Esophagus muscularis mucosa (tissue), 4 donors: ENCODE data around the gene PHOSPHO2. TPM values are rescaled to one million over a fixed set of nuclear protein-coding genes. Genes with fewer than 3 reads are reported as not detected.

Source experiments
- DNase-seq: peaks from one replicate; pipeline ENCODE4 v3.0.0-alpha.2; 2017; ENCODE audit errors: extremely low spot score
- H3K27ac ChIP-seq, 4 donors: fragments of 200-600 bp; sonication (generic); replicated peaks in 1 of 4; 1 replicate in 3 of 4; 2 replicates in 1 of 4; pipeline ENCODE4 v1.5.1; 2016 to 2019; ENCODE audit warnings: mild to moderate bottlenecking in 1 of 4
- H3K27me3 ChIP-seq, 4 donors: fragments of 200-600 bp; sonication (generic); one replicate each; pipeline versions ENCODE4 v1.5.1 to v1.6.0; 2016 to 2019
- H3K36me3 ChIP-seq, 4 donors: fragments of 200-600 bp; sonication (generic); one replicate each; pipeline ENCODE4 v1.5.1; 2016 to 2019
- H3K4me1 ChIP-seq, 4 donors: fragments of 200-600 bp; sonication (generic); one replicate each; pipeline ENCODE4 v1.5.1; 2016 to 2019
- H3K4me3 ChIP-seq, 4 donors: fragments of 200-600 bp; sonication (generic); 1 replicate in 2 of 4; 2 replicates in 2 of 4; pipeline ENCODE4 v1.5.1; 2016 to 2019; ENCODE audit warnings: mild to moderate bottlenecking in 4 of 4, moderate library complexity in 1 of 4
- H3K9me3 ChIP-seq, 4 donors: fragments of 200-600 bp; sonication (generic); 1 replicate in 3 of 4; 2 replicates in 1 of 4; pipeline ENCODE4 v1.5.1; 2016 to 2019
- CTCF ChIP-seq, 3 experiments: fragments of 200-600 bp in 2 of 3; fragments of 450-650 bp in 1 of 3; sonication (generic) in 2 of 3; IDR thresholded peaks; one replicate each; pipeline ENCODE4 v1.5.1; 2017 to 2019; ENCODE audit warnings: antibody characterized with exemption in 3 of 3, mild to moderate bottlenecking in 2 of 3, moderate library complexity in 1 of 3
- EP300 ChIP-seq: sonication (generic); formaldehyde crosslinking; IDR thresholded peaks from one replicate; pipeline ENCODE4 v1.6.1; 2017; ENCODE audit warnings: antibody characterized with exemption
- POLR2A ChIP-seq: fragments of 450-650 bp; IDR thresholded peaks from one replicate; pipeline ENCODE4 v1.6.1; 2017; ENCODE audit warnings: antibody characterized with exemption, moderate library complexity, mild to moderate bottlenecking, low read depth
- POLR2AphosphoS5 ChIP-seq, 2 donors: sonication (generic); formaldehyde crosslinking; IDR thresholded peaks; one replicate each; pipeline ENCODE4 v1.6.1; 2017; ENCODE audit warnings: antibody characterized with exemption in 2 of 2
- WGBS: methylation state at CpG from one replicate; pipeline ENCODE4 v1.1.5; 2018; 5-methylcytosine and 5-hydroxymethylcytosine counted together
- intact Hi-C: fragments of 100-400 bp; cut with DNase I; formaldehyde crosslinking; loops from one replicate; pipeline ENCODE4 v1.15.1; 2023
- total RNA-seq, 4 donors: library from RNA; depleted of rRNA; stranded (reverse); fragments of >200 nt; gene quantifications; one replicate each; pipeline versions ENCODE4 v1.1.0 to v1.2.1, GENCODE V29; 2016

PHOSPHO2 gene
- total RNA-seq, 4 donors from 2014 or later = 3.3 to 18.7 (median 6.6) TPM

- WGBS = 82% methylated on average over 1 of the region's 1 CpG
- Histone ChIP-seq H3K36me3 (no peaks in the 10 kb centered on the region), H3K27me3 (no peaks in the 10 kb centered on the region), H3K9me3 (no peaks in the 10 kb centered on the region), H3K4me3 (no peak overlapping the region), H3K4me1 (no peaks in the 10 kb centered on the region), H3K27ac (no peak overlapping the region)
- no peak for DNase-seq
- no peak for TF ChIP-seq CTCF (IDR thresholded peaks at IDR 0.05)
- TF ChIP-seq POLR2A = no peak
- TF ChIP-seq EP300 = no peak
- no peak for TF ChIP-seq POLR2AphosphoS5 (IDR thresholded peaks at IDR 0.05)
- intact Hi-C loops = no loop called here
Observed at GRCh38 chr2:169664600-169664977, 29.7 kb upstream of the PHOSPHO2 start.

DNA sequence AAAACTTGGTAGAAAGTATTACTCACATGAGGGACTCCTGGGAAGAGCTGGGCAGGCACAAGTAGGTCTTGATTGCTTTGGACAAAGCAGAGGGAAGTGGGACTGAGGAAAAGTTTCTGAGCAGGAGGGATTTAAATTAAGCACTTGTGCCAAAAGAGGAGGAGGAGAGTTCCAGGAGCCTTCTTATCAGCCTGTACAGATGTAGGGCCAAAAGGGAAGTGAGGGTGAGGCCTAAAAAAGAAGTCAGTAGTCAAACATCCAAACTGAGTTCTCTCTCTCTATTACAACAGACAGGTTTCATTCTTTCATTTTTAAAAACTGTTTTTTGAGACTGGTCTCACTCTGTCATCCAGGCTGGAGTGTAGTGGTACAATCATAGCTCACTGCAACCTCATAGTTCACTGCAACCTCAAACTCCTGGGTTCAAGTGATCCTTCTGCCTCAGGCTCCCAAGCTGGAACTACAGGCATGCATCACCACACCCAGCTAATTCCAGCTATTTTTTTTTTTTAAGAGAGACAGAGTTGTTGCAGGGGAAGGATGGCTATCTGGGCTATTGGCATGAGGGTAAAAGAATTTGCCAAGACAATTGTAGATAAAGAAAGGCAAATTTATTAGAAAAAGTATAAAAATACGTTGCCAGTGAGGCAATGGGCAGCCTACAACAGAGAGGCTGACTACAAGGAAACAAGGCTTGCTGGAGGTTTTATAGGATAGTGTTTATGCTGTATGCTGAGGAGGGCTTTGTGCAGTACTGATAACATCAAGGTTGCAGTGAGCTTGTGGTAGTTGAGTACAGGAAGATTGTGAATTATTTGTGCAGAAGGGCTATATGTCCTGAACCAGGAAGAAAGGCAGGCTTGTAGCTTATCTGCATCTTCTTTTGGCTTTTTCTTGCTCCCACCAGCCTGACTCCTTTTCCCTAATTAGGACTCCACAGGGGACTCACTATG, 29.0 kb upstream of the PHOSPHO2 start:
- TF ChIP-seq EP300 = no peak
- no peak for TF ChIP-seq CTCF (IDR thresholded peaks at IDR 0.05)
- no peak for TF ChIP-seq POLR2A
- no peak for TF ChIP-seq POLR2AphosphoS5 (IDR thresholded peaks at IDR 0.05)
- H3K27me3 ChIP-seq = no peaks in the 10 kb centered on the region
- H3K36me3 ChIP-seq = no peaks in the 10 kb centered on the region
- WGBS = 53% methylated on average over 1 of the region's 1 CpG
- no peak overlapping the region for H3K27ac ChIP-seq
- H3K9me3 ChIP-seq = no peaks in the 10 kb centered on the region
- no peak for DNase-seq
- intact Hi-C loops = no loop called here
- no peak overlapping the region for H3K4me3 ChIP-seq
- H3K4me1 ChIP-seq = no peaks in the 10 kb centered on the region

DNA sequence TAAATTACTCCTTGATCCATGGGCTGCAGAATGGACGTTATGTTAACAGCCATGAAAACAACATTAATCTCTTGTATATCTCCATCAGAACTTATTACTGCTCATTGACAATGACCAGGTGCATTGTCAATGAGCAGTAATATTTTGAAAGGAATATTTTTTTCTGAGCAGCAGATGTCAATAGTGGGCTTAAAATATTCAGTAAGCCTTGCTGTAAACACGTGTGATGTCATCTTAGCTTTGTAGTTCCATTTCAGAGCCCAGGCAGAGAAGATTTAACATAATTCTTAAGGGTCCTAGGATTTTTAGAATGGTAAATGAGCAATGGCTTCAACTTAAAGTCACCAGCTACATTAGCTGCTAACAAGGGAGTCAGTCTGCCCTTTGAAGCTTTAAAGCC, 26.7 kb upstream of the PHOSPHO2 start:
- TF ChIP-seq CTCF (IDR thresholded peaks at IDR 0.05) = no peak
- no peak for TF ChIP-seq POLR2A
- no peak for TF ChIP-seq EP300
- TF ChIP-seq POLR2AphosphoS5 (IDR thresholded peaks at IDR 0.05) = no peak
- intact Hi-C loops = no loop called here
- WGBS = 24% methylated on average over 2 of the region's 2 CpGs
- no peak for DNase-seq
- Histone ChIP-seq H3K27ac (no peak overlapping the region), H3K4me1 (no peaks in the 10 kb centered on the region), H3K9me3 (no peaks in the 10 kb centered on the region), H3K27me3 (no peaks in the 10 kb centered on the region), H3K4me3 (no peak overlapping the region), H3K36me3 (no peaks in the 10 kb centered on the region)

DNA sequence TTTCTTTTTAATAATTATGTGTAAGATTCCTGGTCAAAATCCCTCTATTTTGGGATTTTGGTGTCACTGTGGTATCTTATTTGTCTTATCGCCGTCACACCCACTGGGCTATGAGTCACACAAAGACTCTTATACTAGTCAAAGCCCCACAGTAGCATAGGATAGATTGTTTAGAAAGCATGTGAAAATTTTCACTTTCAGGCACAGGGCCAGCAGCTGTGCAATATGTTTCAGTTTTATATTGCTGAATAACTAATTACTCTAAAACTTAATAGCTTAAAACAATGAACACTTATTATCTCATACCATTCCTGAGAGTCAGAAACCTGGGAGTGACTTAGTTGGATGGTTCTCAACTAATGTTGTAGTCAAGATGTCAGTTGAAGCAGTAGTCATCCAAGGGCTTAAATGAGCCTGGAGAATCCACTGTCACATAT, 24.0 kb upstream of the PHOSPHO2 start:
- Histone ChIP-seq H3K36me3 (no peaks in the 10 kb centered on the region), H3K4me1 (no peaks in the 10 kb centered on the region), H3K27ac (no peak overlapping the region), H3K27me3 (no peaks in the 10 kb centered on the region), H3K9me3 (no peaks in the 10 kb centered on the region), H3K4me3 (no peak overlapping the region)
- intact Hi-C loops = no loop called here
- 87% methylated on average over 2 of the region's 2 CpGs for WGBS
- DNase-seq = no peak
- TF ChIP-seq EP300 (no peak), POLR2AphosphoS5 (IDR thresholded peaks at IDR 0.05) (no peak), CTCF (IDR thresholded peaks at IDR 0.05) (no peak), POLR2A (no peak)

- no peaks in the 10 kb centered on the region for H3K4me1 ChIP-seq
- WGBS = 93% methylated on average over 4 of the region's 4 CpGs
- H3K36me3 ChIP-seq = no peaks in the 10 kb centered on the region
- no peak for DNase-seq
- TF ChIP-seq POLR2AphosphoS5 (IDR thresholded peaks at IDR 0.05) = no peak
- no peak for TF ChIP-seq CTCF (IDR thresholded peaks at IDR 0.05)
- TF ChIP-seq POLR2A = no peak
- no peak for TF ChIP-seq EP300
- H3K4me3 ChIP-seq = no peak overlapping the region
- no peaks in the 10 kb centered on the region for H3K9me3 ChIP-seq
- no peaks in the 10 kb centered on the region for H3K27me3 ChIP-seq
- intact Hi-C loops = no loop called here
- no peak overlapping the region for H3K27ac ChIP-seq
Observed at GRCh38 chr2:169670937-169671336, 23.3 kb upstream of the PHOSPHO2 start.
